NCI-H187 (cell line): ENCODE data around the gene TYMP.

Source experiments
- DNase-seq, 2 experiments: peaks; one replicate each; lab custom pipeline; 2025; lab: John Stamatoyannopoulos, UW

The TYMP gene

DNA sequence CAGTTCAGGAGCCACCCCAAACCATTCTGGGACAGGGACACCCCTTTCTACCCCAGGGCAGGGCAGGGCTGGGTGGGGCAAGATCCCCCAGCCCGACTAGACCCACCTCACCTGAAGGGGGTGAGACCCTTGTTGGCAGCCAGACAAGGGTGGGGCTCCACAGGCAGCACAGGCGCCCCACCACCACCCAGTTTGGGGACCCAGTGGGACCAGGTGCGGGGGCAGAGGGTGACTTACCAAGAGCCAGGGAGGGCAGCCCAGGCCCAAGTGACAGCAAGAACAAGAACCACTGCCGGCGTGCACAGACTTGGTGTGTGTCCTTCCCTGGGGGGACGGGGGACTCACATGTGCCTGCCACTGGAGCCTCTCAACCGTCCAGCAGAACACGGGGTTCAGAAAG, 46.3 kb downstream of the TYMP start:
- DNase-seq, result no peak

GRCh38 chr22:50483106-50483505, 46.7 kb downstream of the TYMP start:
- DNase-seq, result no peak

DNA sequence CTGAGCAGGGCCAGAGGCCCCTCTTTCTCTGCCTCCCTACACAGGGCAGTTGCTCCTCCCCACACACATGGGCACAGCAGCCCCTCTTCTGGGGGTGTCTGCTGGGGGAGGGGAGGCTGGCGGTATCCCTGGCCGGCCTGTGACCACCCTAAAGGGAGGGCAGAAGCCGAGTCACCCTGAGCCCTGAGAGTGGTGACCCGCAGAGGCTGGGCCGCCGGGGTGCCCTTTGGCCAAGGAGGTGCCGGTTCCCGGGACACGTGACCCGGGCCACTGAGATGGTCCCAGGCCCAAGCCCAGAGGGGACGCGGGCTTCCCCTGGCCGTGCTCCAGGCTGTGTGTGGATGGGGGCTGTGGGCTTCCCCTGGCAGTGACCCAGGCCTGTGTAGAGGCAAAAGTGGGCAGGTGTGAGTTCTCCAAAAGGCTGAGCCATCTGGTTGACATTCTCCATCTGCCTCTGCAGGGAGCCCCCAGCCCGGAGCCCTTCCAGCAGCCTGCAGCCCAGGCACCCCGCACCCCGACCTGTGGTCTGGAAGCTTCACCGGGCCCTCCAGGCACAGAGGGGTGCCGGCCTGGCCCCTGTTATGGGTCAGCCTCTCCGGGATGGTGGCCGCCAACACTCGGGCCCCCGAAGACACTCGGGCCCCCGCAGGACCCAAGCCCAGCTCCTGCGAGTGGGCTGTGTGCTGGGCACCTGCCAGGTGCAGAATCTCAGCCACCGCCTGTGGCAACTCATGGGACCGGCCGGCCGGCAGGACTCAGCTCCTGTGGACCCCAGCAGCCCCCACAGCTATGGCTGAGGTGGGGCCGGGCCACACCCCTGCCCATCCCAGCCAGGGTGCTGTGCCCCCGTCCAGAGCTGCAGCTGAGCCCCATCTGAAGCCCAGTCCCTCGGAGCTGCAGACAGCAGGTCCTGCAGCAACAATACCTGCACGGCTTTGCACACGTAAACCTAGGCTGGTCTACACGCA, 47.4 kb downstream of the TYMP start:
- DNase-seq, result no peak

DNA sequence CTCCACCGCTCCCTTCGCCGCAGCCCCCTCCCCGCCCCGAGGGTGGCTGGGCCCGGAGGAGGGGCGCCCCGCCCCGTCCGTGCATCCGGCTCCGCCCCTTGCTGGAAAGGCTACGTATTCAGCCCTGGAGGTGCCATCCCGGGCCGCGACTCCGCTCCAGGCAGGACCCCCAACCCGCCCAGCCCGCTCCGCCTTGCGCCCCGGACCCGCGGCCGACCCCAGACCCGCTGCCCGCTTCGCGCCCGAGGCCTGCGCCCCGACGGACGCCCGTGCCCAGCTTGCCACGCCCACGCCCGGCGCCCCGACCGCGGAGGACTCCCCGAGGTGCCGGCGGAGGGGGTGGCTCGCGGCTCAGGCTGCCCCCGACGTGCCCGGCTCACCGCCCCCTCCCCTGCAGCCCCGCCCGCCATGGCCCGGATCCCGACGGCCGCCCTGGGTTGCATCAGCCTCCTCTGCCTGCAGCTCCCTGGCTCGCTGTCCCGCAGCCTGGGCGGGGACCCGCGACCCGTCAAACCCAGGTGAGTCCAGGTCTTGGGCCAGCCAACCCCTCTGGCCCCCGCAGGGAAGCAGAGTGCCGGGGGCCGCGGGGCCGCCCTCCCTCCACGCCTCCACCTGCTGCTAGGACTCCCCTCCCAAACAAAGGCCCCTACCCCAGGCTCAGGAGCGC, 48.2 kb downstream of the TYMP start, which contains the start of gene ADM2:
TSS of gene ADM2 (plus strand) at position 104 of the 667 bp plus-strand sequence. CDS start at position 409, 305 bp downstream.
- DNase-seq, result no peak

- DNase-seq, result no peak
These were observed 48.8 kb downstream of the TYMP start for GRCh38 chr22:50481045-50481439.

DNA sequence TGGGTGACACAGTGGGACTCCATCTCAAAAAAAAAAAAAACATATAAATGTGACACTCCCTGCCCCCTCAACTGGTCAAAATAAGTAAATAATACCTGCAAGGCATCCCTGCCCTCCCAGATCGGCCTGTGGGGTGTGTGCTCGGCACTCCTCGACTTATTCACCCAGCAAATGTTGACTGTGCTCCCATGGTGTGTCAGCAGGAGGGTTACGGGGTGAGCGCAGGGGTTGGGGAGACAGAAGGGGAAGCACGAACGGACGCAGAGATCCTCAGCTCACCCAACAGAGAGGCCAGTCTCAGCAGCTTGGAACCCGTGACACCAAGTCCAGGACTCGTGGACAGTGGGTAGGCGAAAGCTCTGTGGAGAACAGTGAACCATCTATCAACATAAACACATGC, 50.1 kb downstream of the TYMP start:
- no peak for DNase-seq

GRCh38 chr22:50477923-50478322, 51.9 kb downstream of the TYMP start:
- no peak for DNase-seq

- no peak for DNase-seq
These were observed 52.9 kb downstream of the TYMP start for GRCh38 chr22:50476868-50477267.
